ENCODE data around the gene PEMT. TPM values are rescaled to one million over a fixed set of nuclear protein-coding genes. Genes with fewer than 3 reads are reported as not detected.

Gene PEMT
- total and polyA plus RNA-seq, 5 experiments from 2014 or later, result 15.2 to 31.3 (median 27.5) TPM

DNA sequence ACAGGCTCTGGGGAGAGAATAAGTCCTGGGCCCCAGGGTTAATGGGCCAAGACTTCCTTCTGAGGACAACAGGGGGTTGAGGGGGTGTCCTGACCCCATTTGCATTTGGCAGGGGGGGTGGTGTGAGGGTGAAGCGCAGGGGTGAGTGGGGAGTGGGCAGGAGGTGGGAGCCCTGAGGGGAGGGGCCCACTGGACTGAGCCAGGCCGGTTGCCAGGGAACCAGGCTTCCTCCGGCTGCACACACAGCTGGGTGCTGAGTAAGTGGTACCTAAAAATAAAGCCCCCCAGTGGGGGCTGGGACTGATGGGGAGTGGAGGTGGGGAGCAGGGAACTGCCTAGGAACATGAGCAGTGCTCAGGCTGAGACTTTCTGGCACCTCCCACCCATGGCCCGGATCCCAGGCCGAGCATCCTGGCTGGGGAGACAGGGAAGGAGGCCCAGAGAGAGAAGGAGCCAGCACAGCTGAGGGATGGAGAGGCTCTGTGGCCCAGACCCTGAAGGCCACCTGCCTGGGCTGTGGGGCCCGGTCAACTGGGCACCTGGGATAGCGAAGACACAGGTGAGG is 87.9 kb downstream of the PEMT start:
- no peak for DNase-seq
- POLR2A ChIA-PET, result no interaction called here
- Mint-ChIP-seq H3K36me3 (no peaks in the 10 kb centered on the region), H3K27me3 (peaks cover 0 to 17% (median 3%) of the 10 kb centered on the region in 5 donors), H3K4me3 (no peak overlapping the region), H3K4me1 (no peaks in the 10 kb centered on the region), H3K9me3 (no peaks in the 10 kb centered on the region), H3K27ac (peak overlapping the region in 1 of 10 donors; percentile 25)
- no peak for ATAC-seq

DNA sequence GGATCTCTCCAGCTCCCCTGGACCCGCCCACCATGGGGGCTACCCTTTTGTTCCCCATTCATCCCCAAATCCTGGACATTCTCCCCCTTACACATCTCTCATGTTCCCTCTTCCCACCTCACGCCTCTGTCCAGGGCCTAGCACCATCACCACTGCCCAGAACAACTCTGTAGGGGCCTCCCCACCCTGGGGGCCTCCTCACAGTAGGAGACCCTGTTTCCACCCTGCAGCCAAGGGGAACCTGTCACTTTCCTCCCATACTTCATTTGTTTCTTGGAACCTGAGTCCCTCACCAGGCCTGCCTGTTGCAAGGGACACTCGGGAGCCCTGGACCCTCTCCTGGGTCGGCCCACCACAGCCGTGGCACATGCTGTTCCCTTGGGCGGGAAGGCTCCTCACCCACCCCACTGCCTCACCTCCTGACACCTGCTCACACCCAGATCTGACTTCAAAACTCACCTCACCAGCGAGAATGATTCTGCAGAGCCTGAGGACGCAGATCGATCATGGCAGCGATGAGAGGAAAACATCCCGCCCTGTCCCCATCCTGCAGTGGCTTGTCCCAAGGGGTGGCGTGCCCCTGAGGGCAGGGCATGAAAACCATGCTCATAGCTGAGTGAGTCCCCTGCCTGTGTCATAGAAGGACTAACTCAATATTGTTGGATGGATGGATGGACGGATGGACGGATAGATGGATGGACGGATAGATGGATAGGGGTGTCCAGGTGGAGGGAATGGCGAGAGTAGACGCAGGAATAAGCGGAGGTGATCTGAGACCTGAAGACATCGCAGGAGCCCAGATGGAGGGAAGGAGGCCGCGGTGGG is 88.6 kb downstream of the PEMT start:
- no peak overlapping the region for H3K4me3 Mint-ChIP-seq
- H3K9me3 Mint-ChIP-seq, result no peaks in the 10 kb centered on the region
- no peaks in the 10 kb centered on the region for H3K4me1 Mint-ChIP-seq
- H3K27ac Mint-ChIP-seq, result peak overlapping the region in 1 of 10 donors; percentile 61
- peaks cover 0 to 17% (median 3%) of the 10 kb centered on the region in 5 donors for H3K27me3 Mint-ChIP-seq
- ATAC-seq (no peak), DNase-seq (no peak)
- POLR2A ChIA-PET, result no interaction called here
- no peaks in the 10 kb centered on the region for H3K36me3 Mint-ChIP-seq

DNA sequence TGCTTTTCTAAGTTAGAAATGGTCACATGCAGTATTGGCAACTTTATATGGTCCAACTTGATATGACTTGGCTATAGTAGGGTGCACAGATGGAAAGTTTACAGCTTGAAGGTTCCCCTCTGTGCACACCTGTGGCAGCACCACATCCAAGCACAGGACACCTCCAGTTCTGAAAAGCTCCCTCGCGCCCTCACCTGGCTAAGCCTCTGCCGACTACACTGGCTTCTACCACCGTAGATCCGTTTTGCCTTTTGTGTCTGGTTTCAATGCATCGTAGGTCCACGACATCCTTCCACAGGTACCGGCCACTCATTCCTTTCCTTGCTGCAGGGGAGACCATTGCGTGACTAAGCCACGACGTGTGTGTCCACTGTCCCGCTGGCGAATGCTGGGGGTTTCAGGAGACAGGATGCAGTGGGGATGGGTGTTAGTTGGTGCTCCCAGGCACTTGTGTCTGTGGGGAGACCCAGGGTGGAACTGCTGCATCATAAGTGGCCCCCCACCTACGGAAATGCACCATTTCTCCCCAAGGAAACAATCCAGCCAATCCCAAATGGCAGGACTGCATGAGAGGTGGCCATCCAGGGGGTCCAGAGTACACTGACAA is 90.4 kb downstream of the PEMT start:
- Mint-ChIP-seq H3K4me1 (peaks cover 0 to 5% (median 4%) of the 10 kb centered on the region in 4 donors), H3K27me3 (peaks cover 3 to 17% (median 4%) of the 10 kb centered on the region in 5 donors), H3K9me3 (no peaks in the 10 kb centered on the region), H3K4me3 (no peak overlapping the region), H3K27ac (no peak overlapping the region), H3K36me3 (no peaks in the 10 kb centered on the region)
- no peak for ATAC-seq
- POLR2A ChIA-PET, result no interaction called here
- peak in 1 of 10 donors; percentile 52 for DNase-seq

DNA sequence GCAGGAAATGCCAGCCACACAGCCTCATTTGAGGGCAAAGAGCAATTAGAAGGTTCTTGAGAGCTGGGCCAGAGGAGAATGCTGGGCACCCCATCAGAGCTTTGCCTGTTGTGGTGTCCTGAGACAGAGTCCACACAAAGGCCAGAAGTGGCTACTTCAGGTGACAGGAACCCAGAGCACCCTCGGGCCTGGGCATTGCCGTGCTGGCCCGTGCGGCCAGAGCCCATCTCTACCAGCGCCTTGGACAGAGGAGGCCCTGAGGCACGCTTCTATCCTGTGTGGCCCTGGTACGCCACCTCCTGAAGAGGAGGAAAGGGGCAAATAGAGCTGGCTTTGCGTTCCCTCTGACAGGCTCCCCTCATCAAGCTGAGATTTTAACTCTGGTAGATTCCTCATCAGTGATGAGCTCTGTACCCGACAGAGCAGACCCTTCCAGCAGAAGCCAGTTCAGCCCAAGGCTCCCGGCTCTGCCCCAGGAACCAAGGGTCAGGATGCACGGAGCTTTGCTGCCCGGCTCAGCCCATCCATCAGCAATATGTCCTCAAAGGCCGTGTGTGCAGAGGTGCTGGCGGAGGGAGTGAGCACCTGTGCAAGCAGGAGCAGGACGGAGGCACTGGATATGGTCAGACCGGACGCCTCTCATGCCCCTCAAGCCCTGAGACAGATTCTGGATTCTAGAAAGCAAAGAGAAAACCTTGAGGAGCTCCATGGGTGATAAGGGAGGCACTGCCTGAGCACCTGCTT is 91.9 kb downstream of the PEMT start:
- DNase-seq (peak in 1 of 10 donors; percentile 19), ATAC-seq (no peak)
- Mint-ChIP-seq H3K27ac (no peak overlapping the region), H3K4me3 (no peak overlapping the region), H3K9me3 (no peaks in the 10 kb centered on the region), H3K4me1 (peaks cover 3 to 15% (median 13%) of the 10 kb centered on the region in 4 donors), H3K36me3 (no peaks in the 10 kb centered on the region), H3K27me3 (peaks cover 4 to 27% (median 7%) of the 10 kb centered on the region in 5 donors)
- POLR2A ChIA-PET, result no interaction called here

DNA sequence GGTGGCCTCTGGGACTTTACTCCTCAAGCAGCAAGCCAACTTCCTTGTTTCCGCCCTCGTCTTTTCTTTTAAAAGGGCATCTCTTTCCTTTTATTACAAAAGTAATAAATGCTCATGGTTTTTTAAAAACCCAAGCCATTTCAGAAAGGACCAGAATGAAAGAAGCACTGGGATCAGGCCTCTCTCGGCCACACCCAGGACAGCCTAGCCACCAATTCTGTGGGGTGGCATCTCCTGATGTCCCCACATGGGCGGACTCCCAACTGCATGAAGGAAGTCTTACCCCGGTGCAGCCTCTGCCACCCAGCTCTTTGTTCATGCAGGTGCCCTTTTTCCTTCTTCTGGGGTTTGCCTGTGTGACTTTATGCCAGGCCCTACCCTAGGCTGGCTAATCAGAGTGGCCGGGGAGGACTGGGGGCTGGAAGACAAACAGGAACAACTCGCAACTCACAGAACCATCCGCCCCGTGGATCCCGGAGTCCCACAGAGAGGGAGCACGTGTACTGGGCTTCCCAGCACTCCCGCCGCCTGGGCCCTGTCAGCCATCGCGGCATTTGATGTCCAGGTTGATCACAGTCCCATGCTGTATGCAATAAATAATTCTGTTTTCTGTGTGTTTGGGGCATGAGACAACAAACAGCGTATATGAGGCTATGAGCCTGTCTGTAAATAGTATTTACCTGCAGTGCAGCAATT is 92.8 kb downstream of the PEMT start:
- ATAC-seq (no peak), DNase-seq (peak in 1 of 10 donors; percentile 36)
- Mint-ChIP-seq H3K9me3 (no peaks in the 10 kb centered on the region), H3K36me3 (no peaks in the 10 kb centered on the region), H3K4me3 (peak overlapping the region in 1 of 10 donors; percentile 9), H3K27ac (peak overlapping the region in 1 of 10 donors; percentile 37), H3K4me1 (peaks cover 3 to 17% (median 14%) of the 10 kb centered on the region in 4 donors), H3K27me3 (peaks cover 4 to 27% (median 7%) of the 10 kb centered on the region in 5 donors)
- POLR2A ChIA-PET, result no interaction called here

DNA sequence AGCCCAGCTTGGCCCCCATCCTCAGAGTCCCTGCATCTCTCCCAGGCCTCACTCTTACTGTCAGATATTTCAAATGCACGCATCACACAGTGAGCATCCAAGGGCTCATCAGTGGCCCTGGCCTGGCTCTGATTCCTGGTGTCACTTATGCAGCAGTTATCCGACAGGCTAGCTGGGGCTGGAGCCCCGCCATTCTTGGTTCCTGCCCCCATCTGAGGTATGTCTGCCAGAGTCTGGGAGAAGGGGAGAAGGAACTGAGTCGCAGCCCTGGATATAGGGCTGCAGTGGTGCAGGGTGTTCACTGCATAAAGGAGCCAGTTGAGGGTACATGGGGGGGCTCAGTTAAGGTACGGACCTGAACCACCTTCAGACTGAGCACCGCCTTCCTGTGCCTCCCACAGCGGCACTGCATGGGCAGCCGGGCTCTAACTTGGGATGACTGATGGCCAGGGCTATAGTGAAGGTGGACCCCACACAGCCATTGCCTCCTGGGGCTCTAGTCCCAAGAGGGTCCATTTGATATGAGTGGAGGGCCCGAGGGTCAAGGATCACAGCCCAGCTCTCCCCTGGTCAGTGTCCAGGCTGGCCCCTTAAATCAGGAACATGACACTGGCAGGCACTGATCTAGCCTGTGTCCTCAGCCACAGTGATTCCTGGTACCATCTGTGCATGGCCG is 93.5 kb downstream of the PEMT start:
- Mint-ChIP-seq H3K27ac (peak overlapping the region in 1 of 10 donors; percentile 37), H3K36me3 (no peaks in the 10 kb centered on the region), H3K4me1 (peaks cover 3 to 17% (median 14%) of the 10 kb centered on the region in 4 donors), H3K9me3 (no peaks in the 10 kb centered on the region), H3K4me3 (peak overlapping the region in 2 of 10 donors; percentile 10 to 55), H3K27me3 (peaks cover 3 to 24% (median 7%) of the 10 kb centered on the region in 5 donors)
- no peak for ATAC-seq
- DNase-seq, result peak in 1 of 10 donors; percentile 32
- POLR2A ChIA-PET, result no interaction called here

DNA sequence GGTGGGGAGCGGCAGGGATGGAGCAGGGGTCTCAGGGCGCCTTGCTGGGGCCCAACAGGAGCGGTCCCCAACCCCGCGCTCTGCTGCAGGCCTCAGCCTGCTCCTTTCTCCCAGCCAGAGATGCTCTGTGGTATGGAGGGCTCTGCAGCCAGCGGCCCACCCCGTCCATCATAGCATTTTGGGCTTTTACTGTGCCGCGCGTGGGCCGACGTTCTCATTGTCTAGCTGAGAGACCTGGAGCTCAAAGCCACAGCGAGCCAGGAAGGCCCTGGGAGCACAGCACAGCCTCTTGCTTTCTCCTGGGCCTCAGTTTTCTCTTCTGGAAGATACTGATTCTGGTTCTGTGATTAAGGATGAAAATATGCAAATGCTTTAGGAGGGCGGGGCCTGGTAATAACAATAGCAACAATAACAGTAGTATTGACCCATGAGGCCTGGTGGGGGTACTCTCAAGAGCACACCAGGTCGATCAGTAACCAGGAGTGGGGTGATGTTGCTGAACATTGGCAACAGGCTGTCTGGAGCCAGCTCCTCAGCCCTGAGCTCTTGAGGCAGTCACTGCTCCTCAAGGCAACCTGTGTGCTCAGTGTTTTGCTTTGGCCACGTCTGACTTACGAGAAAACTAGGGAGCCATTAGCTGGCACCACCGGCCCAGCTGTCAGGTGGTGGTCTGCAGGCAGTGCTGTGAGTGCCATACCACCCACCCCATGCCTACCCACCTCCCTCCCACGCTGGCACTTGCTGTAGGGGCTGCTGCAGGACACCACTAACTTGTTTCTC is 94.3 kb downstream of the PEMT start:
- Mint-ChIP-seq H3K9me3 (no peaks in the 10 kb centered on the region), H3K36me3 (peaks cover 0 to 4% (median 0%) of the 10 kb centered on the region in 3 donors), H3K4me1 (peaks cover 6 to 19% (median 14%) of the 10 kb centered on the region in 4 donors), H3K27ac (peak overlapping the region in 2 of 10 donors; percentile 11 to 56), H3K27me3 (peaks cover 2 to 17% (median 7%) of the 10 kb centered on the region in 5 donors), H3K4me3 (peak overlapping the region; percentile 15 to 83 (median 66))
- DNase-seq (no peak), ATAC-seq (no peak)
- POLR2A ChIA-PET, result interaction anchor here (0.5 to 2.3 kb wide), 8 partner anchors 8 to 484 kb away, joined by 3 to 15 read pairs (median 4); partner anchors contain the start of gene PEMT

DNA sequence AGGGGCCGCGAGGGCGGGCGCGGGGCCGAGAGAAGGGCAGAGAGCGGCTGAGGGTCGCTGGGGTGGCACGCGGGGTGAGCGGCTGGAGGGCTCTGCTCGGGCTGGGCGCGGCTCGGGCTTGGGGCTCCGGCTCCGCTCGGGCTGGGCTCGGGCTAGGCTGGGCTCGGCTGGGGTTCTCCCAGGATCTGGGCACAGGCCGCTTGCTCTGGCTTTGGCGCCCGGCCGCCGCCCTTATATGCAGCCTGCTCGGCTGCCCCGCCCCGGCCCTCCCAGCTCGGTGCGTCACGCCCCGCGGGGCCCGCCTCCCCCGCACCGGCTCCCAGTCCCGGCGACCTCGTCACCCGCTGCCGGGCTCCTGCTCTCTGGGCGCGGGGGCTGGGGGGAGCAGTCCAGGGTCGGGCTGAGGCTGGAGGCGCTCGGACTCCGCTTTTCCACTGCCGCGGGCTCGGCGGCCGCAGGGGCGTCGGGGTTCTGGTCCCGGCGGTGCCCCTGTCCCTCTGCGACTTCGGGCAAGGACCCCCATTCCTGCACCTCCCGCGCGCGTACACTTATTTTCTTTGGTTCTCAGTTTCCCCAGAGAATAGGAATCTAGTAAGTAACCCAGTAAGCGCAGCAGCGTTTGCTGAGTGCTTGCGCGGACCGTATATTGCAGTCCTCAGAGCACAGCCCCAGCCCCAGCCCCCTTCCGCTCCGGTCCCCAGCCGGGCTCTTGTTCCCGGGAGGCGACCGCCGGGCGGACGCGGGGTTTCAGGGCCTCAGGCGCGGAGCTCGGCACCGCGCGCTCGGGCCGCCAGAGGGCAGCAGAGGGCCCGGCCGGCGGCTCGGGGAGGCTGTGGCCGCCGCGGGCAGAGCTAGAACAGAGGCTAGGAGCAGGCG is 95.1 kb downstream of the PEMT start, which contains the start of gene RASD1:
Gene RASD1 (minus strand): TSS at position 207 of the 876 bp plus-strand sequence. CDS start 214 bp downstream, outside the sequence.
- Mint-ChIP-seq H3K4me1 (peaks cover 6 to 19% (median 14%) of the 10 kb centered on the region in 4 donors), H3K36me3 (peaks cover 0 to 11% (median 0%) of the 10 kb centered on the region in 3 donors), H3K4me3 (peak within 1 kb of the TSS; percentile 65 to 95 (median 85)), H3K27me3 (peaks cover 2 to 9% (median 7%) of the 10 kb centered on the region in 5 donors), H3K9me3 (no peaks in the 10 kb centered on the region), H3K27ac (peak within 1 kb of the TSS in 4 of 10 donors; percentile 34 to 90 (median 66))
- DNase-seq (peak; percentile 58 to 81 (median 78)), ATAC-seq (peak; percentile 80 to 82)
- POLR2A ChIA-PET, result interaction anchor here (0.9 to 2.3 kb wide), 8 partner anchors 9 to 141 kb away, joined by 3 to 15 read pairs (median 4); partner anchors contain the start of gene PEMT

DNA sequence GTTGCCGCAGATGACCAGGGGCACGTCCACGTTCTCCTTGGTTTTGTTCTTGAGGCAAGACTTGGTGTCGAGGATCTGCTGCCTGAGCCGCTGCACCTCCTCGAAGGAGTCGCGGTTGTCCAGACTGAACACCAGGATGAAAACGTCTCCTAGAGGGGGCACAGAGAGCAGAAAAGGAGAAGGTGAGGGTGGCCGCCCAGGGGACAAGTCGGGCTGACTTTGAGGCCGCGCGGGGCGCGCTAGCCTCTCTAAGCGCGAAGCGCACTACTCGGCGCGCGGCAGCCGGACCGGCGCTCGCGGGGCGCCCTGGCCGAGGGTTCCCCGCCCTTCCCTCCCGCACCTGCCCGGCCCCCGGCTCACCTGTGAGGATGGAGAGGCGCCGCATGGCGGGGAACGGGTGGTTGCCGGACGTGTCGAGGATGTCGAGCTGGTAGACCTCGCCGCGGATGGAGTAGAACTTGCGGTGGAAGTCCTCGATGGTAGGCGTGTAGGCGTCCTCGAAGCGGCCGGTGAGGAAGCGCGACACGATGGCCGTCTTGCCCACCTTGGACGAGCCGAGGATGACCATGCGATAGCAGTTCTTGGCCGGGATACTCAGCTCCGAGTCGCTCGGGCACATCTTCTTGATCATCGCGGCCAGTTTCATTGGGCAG is 95.8 kb downstream of the PEMT start:
- Mint-ChIP-seq H3K27me3 (peaks cover 2 to 9% (median 7%) of the 10 kb centered on the region in 5 donors), H3K9me3 (no peaks in the 10 kb centered on the region), H3K27ac (peak overlapping the region in 4 of 10 donors; percentile 34 to 90 (median 66)), H3K4me1 (peaks cover 6 to 19% (median 14%) of the 10 kb centered on the region in 4 donors), H3K4me3 (peak overlapping the region; percentile 65 to 95 (median 85)), H3K36me3 (peaks cover 0 to 11% (median 0%) of the 10 kb centered on the region in 3 donors)
- peak in 2 of 10 donors; percentile 12 to 21 for DNase-seq
- POLR2A ChIA-PET, result interaction anchor here (0.6 to 2.3 kb wide), 6 partner anchors 8 to 595 kb away, joined by 3 to 15 read pairs (median 6); partner anchors contain the start of gene PEMT
- peak; percentile 8 to 11 for ATAC-seq

All from naive thymus-derived CD8-positive, alpha-beta T cell (primary cell).